GM23338 (cell line): ENCODE data around the gene RGS19.

ENCODE experiments used
- CREB1 ChIP-seq: fragments of 250-450 bp; sonication (Bioruptor Pico); IDR thresholded peaks from 2 replicates; pipeline ENCODE4 v1.5.0; 2020; ENCODE audit warnings: low read depth, mild to moderate bottlenecking, moderate library complexity
- EZH2 ChIP-seq: fragments of 200-600 bp; sonication (generic); IDR thresholded peaks from one replicate; pipeline ENCODE4 v1.8.0; 2017; ENCODE audit warnings: antibody characterized with exemption, mild to moderate bottlenecking, low read depth; ENCODE audit not compliant: unreplicated experiment
- POLR2AphosphoS5 ChIP-seq: IDR thresholded peaks from 2 replicates; pipeline ENCODE4 v1.6.1; 2016; ENCODE audit warnings: antibody characterized with exemption, low read depth
- ZNF114 ChIP-seq: fragments of 250-450 bp; sonication (Bioruptor Pico); IDR thresholded peaks from 2 replicates; pipeline ENCODE4 v1.5.0; 2020; ENCODE audit warnings: mild to moderate bottlenecking, moderate library complexity
- TF ChIP-seq, protein P1 (sequence below): IDR thresholded peaks from one replicate; pipeline ENCODE4 v1.6.1; 2018; ENCODE audit warnings: antibody characterized with exemption; ENCODE audit not compliant: unreplicated experiment
- TF ChIP-seq, protein P2 (sequence below), 2 experiments: fragments of 200-600 bp in 1 of 2; sonication (generic) in 1 of 2; conservative IDR thresholded peaks; 2 replicates each; pipeline versions ENCODE4 v1.5.1 to v1.6.1; 2016 to 2017; ENCODE audit warnings: antibody characterized with exemption in 2 of 2, low read depth in 2 of 2, mild to moderate bottlenecking in 2 of 2, moderate library complexity in 1 of 2

DNA sequence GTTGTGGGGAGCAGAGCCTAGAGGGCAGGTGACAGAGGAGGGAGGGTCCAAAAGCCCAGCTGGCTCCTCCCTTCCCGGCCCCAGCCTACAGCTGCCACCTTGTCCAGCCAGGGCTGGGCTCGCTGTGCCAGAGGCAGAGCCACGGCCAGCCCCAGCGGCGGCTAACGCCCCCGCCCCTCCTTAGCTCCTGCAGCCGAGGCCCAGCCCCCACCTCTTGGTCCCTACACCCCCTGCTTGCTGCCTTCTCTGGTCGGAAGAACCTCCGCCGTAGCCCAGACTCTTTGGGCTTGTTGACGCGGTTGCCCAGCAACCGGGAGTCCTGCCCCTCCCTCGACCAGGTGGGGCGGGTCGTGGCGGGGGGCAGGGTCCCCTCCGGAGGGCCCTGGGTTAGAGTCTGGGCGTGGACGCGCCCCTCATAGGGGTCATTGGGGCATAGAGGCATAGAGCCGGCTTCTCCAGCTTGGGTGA is 5.4 kb upstream of the RGS19 start:
- TF ChIP-seq CREB1 (CRISPR knock-in tag): no peak
- TF ChIP-seq, protein P1, sequence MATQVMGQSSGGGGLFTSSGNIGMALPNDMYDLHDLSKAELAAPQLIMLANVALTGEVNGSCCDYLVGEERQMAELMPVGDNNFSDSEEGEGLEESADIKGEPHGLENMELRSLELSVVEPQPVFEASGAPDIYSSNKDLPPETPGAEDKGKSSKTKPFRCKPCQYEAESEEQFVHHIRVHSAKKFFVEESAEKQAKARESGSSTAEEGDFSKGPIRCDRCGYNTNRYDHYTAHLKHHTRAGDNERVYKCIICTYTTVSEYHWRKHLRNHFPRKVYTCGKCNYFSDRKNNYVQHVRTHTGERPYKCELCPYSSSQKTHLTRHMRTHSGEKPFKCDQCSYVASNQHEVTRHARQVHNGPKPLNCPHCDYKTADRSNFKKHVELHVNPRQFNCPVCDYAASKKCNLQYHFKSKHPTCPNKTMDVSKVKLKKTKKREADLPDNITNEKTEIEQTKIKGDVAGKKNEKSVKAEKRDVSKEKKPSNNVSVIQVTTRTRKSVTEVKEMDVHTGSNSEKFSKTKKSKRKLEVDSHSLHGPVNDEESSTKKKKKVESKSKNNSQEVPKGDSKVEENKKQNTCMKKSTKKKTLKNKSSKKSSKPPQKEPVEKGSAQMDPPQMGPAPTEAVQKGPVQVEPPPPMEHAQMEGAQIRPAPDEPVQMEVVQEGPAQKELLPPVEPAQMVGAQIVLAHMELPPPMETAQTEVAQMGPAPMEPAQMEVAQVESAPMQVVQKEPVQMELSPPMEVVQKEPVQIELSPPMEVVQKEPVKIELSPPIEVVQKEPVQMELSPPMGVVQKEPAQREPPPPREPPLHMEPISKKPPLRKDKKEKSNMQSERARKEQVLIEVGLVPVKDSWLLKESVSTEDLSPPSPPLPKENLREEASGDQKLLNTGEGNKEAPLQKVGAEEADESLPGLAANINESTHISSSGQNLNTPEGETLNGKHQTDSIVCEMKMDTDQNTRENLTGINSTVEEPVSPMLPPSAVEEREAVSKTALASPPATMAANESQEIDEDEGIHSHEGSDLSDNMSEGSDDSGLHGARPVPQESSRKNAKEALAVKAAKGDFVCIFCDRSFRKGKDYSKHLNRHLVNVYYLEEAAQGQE: no peak
- TF ChIP-seq, protein P2, sequence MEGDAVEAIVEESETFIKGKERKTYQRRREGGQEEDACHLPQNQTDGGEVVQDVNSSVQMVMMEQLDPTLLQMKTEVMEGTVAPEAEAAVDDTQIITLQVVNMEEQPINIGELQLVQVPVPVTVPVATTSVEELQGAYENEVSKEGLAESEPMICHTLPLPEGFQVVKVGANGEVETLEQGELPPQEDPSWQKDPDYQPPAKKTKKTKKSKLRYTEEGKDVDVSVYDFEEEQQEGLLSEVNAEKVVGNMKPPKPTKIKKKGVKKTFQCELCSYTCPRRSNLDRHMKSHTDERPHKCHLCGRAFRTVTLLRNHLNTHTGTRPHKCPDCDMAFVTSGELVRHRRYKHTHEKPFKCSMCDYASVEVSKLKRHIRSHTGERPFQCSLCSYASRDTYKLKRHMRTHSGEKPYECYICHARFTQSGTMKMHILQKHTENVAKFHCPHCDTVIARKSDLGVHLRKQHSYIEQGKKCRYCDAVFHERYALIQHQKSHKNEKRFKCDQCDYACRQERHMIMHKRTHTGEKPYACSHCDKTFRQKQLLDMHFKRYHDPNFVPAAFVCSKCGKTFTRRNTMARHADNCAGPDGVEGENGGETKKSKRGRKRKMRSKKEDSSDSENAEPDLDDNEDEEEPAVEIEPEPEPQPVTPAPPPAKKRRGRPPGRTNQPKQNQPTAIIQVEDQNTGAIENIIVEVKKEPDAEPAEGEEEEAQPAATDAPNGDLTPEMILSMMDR (conservative IDR thresholded peaks at IDR 0.05; ENCODE audit: low read depth in 2 of 2): no peak
- peak; percentile 5 for TF ChIP-seq EZH2
- TF ChIP-seq POLR2AphosphoS5: no peak
- TF ChIP-seq ZNF114: no peak
